H1 (cell line): Measurements from ENCODE around the gene NT5DC1.

Experiments used
- CBX8 ChIP-seq: fragments of 300-800, 300-1000 bp; sonication (generic); IDR thresholded peaks from 2 replicates; pipeline ENCODE4 v1.7.1; 2016; ENCODE audit warnings: low read depth, low read length, borderline replicate concordance
- CREB1 ChIP-seq: IDR thresholded peaks from 2 replicates; pipeline ENCODE4 v1.6.1; 2012; ENCODE audit warnings: inconsistent platforms
- CTCF ChIP-seq, 3 experiments: IDR thresholded peaks; 1 replicate in 2 of 3; 2 replicates in 1 of 3; pipeline versions ENCODE4 v1.5.1 to v1.6.1; 2011; ENCODE audit warnings: low read length in 3 of 3, mild to moderate bottlenecking in 3 of 3, inconsistent platforms in 2 of 3, low read depth in 1 of 3, moderate library complexity in 1 of 3; ENCODE audit not compliant: insufficient read depth in 1 of 3; ENCODE audit errors: control extremely low read depth in 1 of 3
- EP300 ChIP-seq, 2 experiments: IDR thresholded peaks; 1 replicate in 1 of 2; 2 replicates in 1 of 2; pipeline ENCODE4 v1.6.1; 2011 to 2012; ENCODE audit warnings: low read depth in 2 of 2, low read length in 2 of 2, mild to moderate bottlenecking in 2 of 2, borderline replicate concordance in 1 of 2, inconsistent platforms in 1 of 2, moderate library complexity in 1 of 2
- HDAC6 ChIP-seq: IDR thresholded peaks from one replicate; pipeline ENCODE4 v1.7.1; 2012; ENCODE audit warnings: low read depth, mild to moderate bottlenecking, inconsistent platforms, low read length, moderate library complexity
- KDM1A ChIP-seq: fragments of 200-600, 300-600 bp; sonication (generic); IDR thresholded peaks from 2 replicates; pipeline ENCODE4 v1.7.1; 2016; ENCODE audit warnings: mild to moderate bottlenecking, low read length, borderline replicate concordance
- MAX ChIP-seq: IDR thresholded peaks from 2 replicates; pipeline ENCODE4 v1.6.1; 2012; ENCODE audit warnings: inconsistent platforms
- POLR2A ChIP-seq, 2 experiments: IDR thresholded peaks; 1 replicate in 1 of 2; 2 replicates in 1 of 2; pipeline ENCODE4 v1.6.1; 2011; ENCODE audit warnings: low read depth in 2 of 2, low read length in 2 of 2, mild to moderate bottlenecking in 2 of 2; ENCODE audit errors: control extremely low read depth in 1 of 2
- SP1 ChIP-seq: IDR thresholded peaks from 2 replicates; pipeline ENCODE4 v1.6.1; 2011; ENCODE audit warnings: low read depth, low read length
- SRF ChIP-seq: IDR thresholded peaks from 2 replicates; pipeline ENCODE4 v1.6.1; 2011; ENCODE audit warnings: mild to moderate bottlenecking, low read depth, low read length, moderate library complexity
- SUZ12 ChIP-seq: fragments of 200-600 bp; sonication (generic); IDR thresholded peaks from 2 replicates; pipeline ENCODE4 v1.6.1; 2012; ENCODE audit warnings: mild to moderate bottlenecking, inconsistent platforms, low read length, moderate library complexity, mixed read lengths

GRCh38 chr6:116248577-116248976 lies 147.9 kb downstream of the NT5DC1 start:
- TF ChIP-seq SP1 (no peak), CTCF (IDR thresholded peaks at IDR 0.05; ENCODE audit: control extremely low read depth in 1 of 3, insufficient read depth in 1 of 3, low read depth in 1 of 3, low read length in 3 of 3) (no peak), CBX8 (no peak), POLR2A (IDR thresholded peaks at IDR 0.05; ENCODE audit: control extremely low read depth in 1 of 2, low read depth in 2 of 2, low read length in 2 of 2) (0 out of 3 replicates have a peak, but pooled peaks of 1 of the 2 experiments have one; percentile 17), MAX (no peak), KDM1A (no peak), EP300 (IDR thresholded peaks at IDR 0.05; ENCODE audit: borderline replicate concordance in 1 of 2, low read depth in 2 of 2, low read length in 2 of 2) (no peak), HDAC6 (no peak), CREB1 (no peak), SRF (no peak), SUZ12 (no peak)
